ENCODE data around the gene RASSF1.

GRCh38 chr3:50355829-50356552 is 15.4 kb upstream of the RASSF1 start:
- no peak for TF ChIP-seq CTCF (IDR thresholded peaks at IDR 0.05; ENCODE audit: insufficient read depth, low read depth, low read length)
- no peak for TF ChIP-seq EZH2 (IDR thresholded peaks at IDR 0.05; ENCODE audit: insufficient read depth, low read length)

Measured in astrocyte (in vitro differentiated cells and primary cell).